IPS-NIHi7 (cell line): ENCODE results near the gene CMIP.

Experiments used
- DNase-seq: peaks from one replicate; pipeline ENCODE4 v3.0.0; 2012; ENCODE audit warnings: mixed read lengths; ENCODE audit errors: extremely low spot score

The CMIP gene

GRCh38 chr16:81697616-81698309 lies 253.2 kb downstream of the CMIP start:
- DNase-seq: no peak

- DNase-seq: no peak
Measured at GRCh38 chr16:81698310-81698641, 253.7 kb downstream of the CMIP start.

GRCh38 chr16:81699596-81699995 lies 255.0 kb downstream of the CMIP start:
- no peak for DNase-seq

GRCh38 chr16:81700071-81700779 lies 255.6 kb downstream of the CMIP start:
- no peak for DNase-seq

- DNase-seq: no peak
Measured at GRCh38 chr16:81700780-81701165, 256.2 kb downstream of the CMIP start.

GRCh38 chr16:81701296-81701970 lies 256.8 kb downstream of the CMIP start:
- no peak for DNase-seq

DNA sequence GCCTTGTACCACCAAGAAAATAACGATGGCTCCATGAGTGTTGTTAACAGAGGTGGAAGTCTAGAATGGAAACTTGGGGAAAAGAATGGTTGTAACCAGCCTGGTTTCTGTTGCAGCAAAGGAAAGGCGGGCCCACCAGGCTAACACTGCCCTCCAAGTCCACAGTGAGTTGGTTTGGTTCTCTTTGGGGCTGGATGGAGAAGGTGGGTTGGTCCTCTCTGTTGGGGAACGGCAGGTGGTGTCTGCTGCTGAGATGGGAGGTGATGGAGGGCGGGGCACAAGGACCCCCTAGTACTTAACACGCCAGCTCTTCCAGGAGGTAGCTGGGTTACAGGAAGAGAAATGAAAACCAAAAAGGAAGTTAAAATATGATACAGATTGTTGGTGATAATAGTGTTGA lies 257.9 kb downstream of the CMIP start:
- DNase-seq: no peak

DNA sequence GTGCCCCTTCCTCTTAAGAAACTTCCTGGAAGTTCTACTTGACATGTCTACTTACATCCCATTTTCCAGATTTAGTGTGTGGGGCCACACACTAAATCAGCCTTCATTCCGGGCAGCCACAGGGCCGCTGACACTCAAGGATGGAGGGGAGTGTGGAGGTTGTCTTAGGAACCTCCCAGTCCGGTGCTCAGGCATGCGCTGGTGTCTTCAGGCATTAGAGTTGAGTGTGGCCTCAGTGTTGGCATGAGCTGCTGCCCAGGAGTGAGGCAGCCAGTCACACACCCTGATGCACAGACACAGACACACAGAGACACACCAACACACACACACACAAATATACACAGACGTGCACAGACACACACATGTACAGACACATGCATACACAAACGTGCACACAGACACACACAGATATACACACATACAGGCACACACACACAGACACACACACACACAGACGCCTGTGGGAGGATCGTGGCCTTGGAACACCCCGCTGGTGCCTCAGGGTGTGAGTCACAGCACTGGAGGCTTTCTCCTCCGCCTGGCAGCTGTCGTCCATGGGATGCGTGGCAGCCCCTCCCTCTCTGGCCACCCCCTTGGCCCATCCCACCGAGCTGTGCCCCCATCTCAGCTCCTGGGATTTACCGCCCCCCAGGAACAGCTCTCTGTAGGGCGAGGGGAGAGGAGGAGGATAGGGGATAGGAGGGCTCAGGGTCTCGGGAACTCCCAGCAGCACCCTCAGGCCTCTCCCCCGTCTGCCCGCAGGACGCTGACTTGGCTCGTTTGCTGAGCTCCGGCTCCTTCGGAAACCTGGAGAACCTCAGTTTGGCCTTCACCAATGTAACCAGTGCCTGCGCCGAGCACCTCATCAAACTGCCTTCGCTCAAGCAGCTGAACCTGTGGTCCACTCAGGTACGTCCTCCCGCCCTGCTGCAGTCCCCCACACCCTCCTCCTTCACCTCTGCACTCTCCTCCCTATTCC lies 258.9 kb downstream of the CMIP start:
- DNase-seq: no peak

GRCh38 chr16:81705261-81705660 lies 260.7 kb downstream of the CMIP start:
- DNase-seq: no peak

DNA sequence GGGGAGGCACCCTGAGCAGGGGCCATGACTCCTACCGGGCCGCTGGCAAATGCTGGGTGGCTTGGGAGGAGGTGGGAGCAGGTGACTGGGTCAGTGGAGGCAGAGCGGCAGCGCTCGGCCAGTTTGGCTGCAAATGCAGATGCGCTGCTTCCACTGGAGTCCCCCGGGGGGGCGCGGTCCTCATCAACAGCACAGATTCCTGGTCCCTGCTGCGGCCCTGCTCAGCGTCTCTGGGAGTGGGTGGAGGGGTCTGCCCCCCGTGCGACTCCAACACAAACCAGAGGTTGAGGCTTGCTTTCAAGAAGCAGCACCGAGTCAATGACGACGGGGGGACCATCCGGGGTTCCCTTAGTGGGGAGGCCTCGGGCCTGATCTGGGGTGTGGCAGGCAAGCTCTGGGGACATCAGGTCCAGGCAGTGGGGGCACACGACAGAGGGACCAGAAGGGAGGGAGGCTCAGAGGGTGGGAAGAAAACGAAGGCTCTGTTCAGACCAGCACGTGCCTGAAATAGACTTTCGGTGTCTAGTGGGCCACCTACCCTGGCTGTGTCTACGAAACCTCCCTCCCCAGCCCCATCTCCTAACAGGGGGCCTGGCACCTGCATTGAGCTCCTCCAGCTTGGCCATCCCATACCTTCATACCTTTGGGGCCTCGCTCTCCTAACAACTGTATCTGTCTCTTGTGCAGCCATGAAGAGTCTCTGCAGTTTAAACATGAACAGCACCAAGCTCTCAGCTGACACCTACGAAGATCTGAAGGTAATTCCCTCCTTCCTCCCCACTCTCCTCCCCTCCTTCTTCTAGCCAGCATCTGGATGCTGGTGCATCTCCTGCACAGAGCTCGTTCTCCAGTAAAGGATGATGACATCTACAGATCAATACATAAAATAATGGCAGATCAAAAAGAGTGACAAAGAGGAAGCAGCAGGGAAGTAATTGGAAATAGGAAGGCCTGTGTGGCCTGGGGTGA lies 262.0 kb downstream of the CMIP start:
- DNase-seq: no peak

DNA sequence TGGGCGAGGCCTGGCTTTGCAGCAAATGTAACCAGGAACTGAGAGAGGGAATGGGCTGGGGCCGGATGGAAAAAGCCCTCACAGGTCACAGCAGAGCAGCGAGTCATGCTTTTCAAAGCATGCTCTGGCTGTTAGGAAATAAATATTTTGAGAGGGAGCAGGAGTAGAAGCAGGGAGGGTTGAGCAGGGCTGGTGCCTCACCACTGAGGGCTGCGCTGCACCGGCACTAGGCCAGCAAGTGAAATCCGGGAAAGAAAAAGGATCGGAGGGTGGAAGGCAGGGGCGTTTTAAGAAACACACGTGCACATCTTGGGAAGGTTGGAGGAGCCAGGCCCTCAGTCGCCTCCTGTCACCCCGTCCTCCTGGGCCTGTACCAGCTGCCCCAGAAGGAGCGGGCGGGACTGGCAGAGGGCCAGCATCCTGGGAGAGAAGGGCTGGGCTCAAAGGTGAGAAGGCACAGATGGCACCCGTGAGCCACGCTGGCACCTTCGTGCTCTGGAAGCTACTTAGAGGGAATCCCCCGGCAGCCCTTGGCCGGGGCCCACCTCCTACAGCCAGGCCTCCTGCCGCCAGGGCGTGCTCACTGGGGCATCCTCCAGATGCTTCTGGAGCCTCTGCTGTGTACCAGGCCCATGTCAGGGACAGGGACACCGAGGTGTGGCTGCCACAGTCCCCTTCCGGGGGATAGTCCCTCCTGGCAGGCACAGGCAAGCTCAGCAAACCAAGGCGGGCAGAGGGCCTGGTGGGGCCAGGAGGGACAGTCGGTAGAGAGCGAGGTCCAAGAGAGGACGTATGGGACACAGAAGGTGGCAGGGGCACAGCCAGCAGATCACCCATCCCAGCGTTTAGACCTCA lies 263.0 kb downstream of the CMIP start:
- no peak for DNase-seq

- DNase-seq: no peak
Measured at GRCh38 chr16:81708266-81709015, 263.8 kb downstream of the CMIP start.

GRCh38 chr16:81709016-81709900 lies 264.6 kb downstream of the CMIP start:
- no peak for DNase-seq

DNA sequence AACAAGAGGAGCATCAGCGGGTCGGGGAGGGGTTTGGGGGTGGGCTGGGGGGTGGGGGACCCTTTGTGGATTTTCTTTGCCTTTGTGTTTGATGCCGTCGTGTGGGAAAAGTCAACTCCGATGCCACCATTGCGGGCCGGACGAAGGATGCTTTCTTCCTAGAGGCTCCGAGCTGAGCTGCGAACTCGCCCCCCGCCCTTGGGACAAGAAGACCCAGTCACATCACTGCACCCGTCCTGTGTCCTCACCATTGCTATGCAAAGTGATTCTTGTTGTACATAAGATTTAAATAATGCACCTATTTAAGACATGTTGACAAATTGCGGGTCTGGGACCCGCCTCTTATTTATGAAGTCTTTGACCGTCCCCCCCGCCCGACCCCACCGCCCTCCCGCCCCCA lies 265.4 kb downstream of the CMIP start:
- DNase-seq: no peak

DNA sequence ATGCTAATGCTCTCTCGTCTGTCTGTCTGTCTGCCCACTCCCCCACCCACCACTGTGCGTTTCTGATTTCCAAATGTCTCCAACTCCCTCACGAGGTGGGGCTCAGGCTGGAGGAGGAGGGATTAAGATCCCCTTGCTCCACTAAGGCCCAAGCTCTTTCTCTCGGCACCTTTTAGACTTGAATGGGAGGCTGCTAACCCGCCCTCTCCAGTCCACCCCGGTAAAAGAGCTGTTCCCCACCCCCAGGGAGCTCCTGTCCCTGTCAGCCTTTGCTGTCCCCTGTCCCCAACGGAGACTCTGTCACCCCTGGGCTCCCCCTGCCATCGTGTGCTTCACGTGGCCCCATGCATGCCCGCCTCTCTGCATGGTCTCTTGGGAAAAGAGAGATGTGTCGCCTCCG lies 266.0 kb downstream of the CMIP start:
- DNase-seq: peak; percentile 44

- DNase-seq: peak; percentile 84
Measured at GRCh38 chr16:81711657-81712319, 267.2 kb downstream of the CMIP start.

DNA sequence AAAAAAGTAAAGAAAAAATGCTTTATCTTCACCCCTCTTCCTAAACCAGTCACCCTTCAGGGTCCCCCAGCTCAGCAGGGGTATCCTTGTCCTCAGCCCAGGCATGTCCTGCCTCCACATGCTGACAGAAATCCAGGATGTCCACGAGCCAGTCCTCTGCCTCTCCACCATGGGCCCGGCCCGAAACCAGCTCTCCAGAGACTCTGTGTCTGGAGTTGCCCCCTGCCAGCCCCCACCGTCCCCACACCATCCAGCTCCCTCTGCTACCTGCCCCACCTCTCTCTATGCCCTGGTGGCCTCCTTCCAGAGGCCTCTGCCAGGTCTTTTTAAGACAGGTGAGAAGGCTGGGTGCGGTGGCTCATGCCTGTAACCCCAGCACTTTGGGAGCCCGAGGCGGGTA lies 268.1 kb downstream of the CMIP start:
- DNase-seq: no peak
